GM12878 (cell line): Measurements from ENCODE around the gene FRMD3. TPM values are rescaled to one million over a fixed set of nuclear protein-coding genes. Genes with fewer than 3 reads are reported as not detected.

Source experiments
- ATAC-seq: fragments of 200-7000 bp; cut with Tn5 transposase; 3 replicates; pipeline ENCODE4 v1.9.1; 2020; ENCODE audit warnings: mild to moderate bottlenecking, moderate library complexity
- BruUV-seq: library from RNA; stranded (reverse); fragments of 400-500 nt; replicated peaks from 2 replicates; lab custom pipeline; 2021; lab: Mats Ljungman, UMichigan
- CTCF ChIA-PET: fragments of 300-600 bp; sonication (Branson Sonifier 250); formaldehyde crosslinking; extraction: SDS; loops from one replicate; lab custom pipeline; 2021; ENCODE audit warnings: inconsistent platforms; lab: Yijun Ruan, JAX
- POLR2A ChIA-PET: fragments of 350-600 bp; formaldehyde crosslinking; extraction: SDS; loops from one replicate; lab custom pipeline; 2021; ENCODE audit warnings: inconsistent platforms; lab: Charles Lee
- RAD21 ChIA-PET: fragments of 300-600 bp; sonication (Branson Sonifier 250); formaldehyde crosslinking; loops from one replicate; lab custom pipeline; 2023; ENCODE audit warnings: antibody characterized with exemption; ENCODE audit not compliant: unreplicated experiment; lab: Charles Lee
- SMC1A ChIA-PET: fragments of 300-600 bp; sonication (Branson Sonifier 250); formaldehyde crosslinking; loops from one replicate; lab custom pipeline; 2023; ENCODE audit not compliant: unreplicated experiment, uncharacterized antibody; lab: Charles Lee
- DNase-seq: peaks from one replicate; pipeline ENCODE4 v3.0.0-alpha.2; 2011; ENCODE audit warnings: low read depth, low spot score
- FAIRE-seq: peaks from 3 replicates; lab custom pipeline; 2011; peaks lifted over from hg19 to GRCh38; lab: Jason Lieb, UNC
- H2AFZ ChIP-seq: 2 replicates; pipeline ENCODE4 v1.6.0; 2011; ENCODE audit warnings: low read depth, low read length, control low read depth; ENCODE audit not compliant: control insufficient read depth
- H3K27ac ChIP-seq: 2 replicates; pipeline ENCODE4 v1.5.1; 2011; ENCODE audit warnings: control low read depth; ENCODE audit not compliant: control insufficient read depth, insufficient read depth
- H3K27me3 ChIP-seq, 2 experiments: replicated peaks in 1 of 2; 2 replicates each; pipeline versions ENCODE4 v1.6.0 to v1.6.1; 2011; ENCODE audit warnings: low read length in 1 of 2; ENCODE audit not compliant: control insufficient read depth in 2 of 2, insufficient read depth in 2 of 2
- H3K36me3 ChIP-seq, 2 experiments: 2 replicates each; pipeline ENCODE4 v1.5.1; 2011; ENCODE audit warnings: low read length in 1 of 2; ENCODE audit not compliant: control insufficient read depth in 2 of 2, insufficient read depth in 2 of 2
- H3K4me1 ChIP-seq: 2 replicates; pipeline ENCODE4 v1.6.1; 2011; ENCODE audit warnings: mild to moderate bottlenecking, low read length, moderate library complexity, mixed read lengths; ENCODE audit not compliant: control insufficient read depth, insufficient read depth
- H3K4me2 ChIP-seq: 2 replicates; pipeline ENCODE4 v1.6.0; 2011; ENCODE audit warnings: control low read depth; ENCODE audit not compliant: control insufficient read depth, insufficient read depth
- H3K4me3 ChIP-seq: fragments of 200-600 bp; sonication (generic); 2 replicates; pipeline ENCODE4 v1.5.1; 2016
- H3K79me2 ChIP-seq: 2 replicates; pipeline ENCODE4 v1.6.0; 2011; ENCODE audit warnings: low read length; ENCODE audit not compliant: control insufficient read depth, insufficient read depth
- H3K9ac ChIP-seq: 2 replicates; pipeline ENCODE4 v1.8.0; 2011; ENCODE audit warnings: low read length, control low read depth, mixed read lengths; ENCODE audit not compliant: control insufficient read depth, insufficient read depth
- H3K9me3 ChIP-seq: replicated peaks from 3 replicates; pipeline ENCODE4 v1.5.1; 2011; ENCODE audit warnings: mild to moderate bottlenecking, low read length; ENCODE audit not compliant: control insufficient read depth, insufficient read depth
- H4K20me1 ChIP-seq: 2 replicates; pipeline ENCODE4 v1.6.0; 2011; ENCODE audit not compliant: control insufficient read depth, insufficient read depth
- CHD1 ChIP-seq: IDR thresholded peaks from 2 replicates; pipeline ENCODE4 v1.6.1; 2012; ENCODE audit warnings: low read depth, low read length, improper control_type of control experiment
- EED ChIP-seq: sonication (generic); IDR thresholded peaks from 2 replicates; pipeline ENCODE4 v1.6.1; 2016; ENCODE audit warnings: antibody characterized with exemption, low read depth
- ESRRA ChIP-seq: IDR thresholded peaks from 2 replicates; pipeline ENCODE4 v1.6.1; 2012; ENCODE audit warnings: mild to moderate bottlenecking, low read length, improper control_type of control experiment
- EZH2 ChIP-seq: IDR thresholded peaks from 2 replicates; pipeline ENCODE4 v1.6.1; 2012; ENCODE audit warnings: low read depth, mild to moderate bottlenecking, control low read depth, inconsistent platforms, low read length, borderline replicate concordance; ENCODE audit not compliant: control insufficient read depth
- MYC ChIP-seq: IDR thresholded peaks from 2 replicates; pipeline ENCODE4 v1.6.1; 2011; ENCODE audit warnings: mild to moderate bottlenecking, low read length, moderate library complexity, inconsistent platforms; ENCODE audit not compliant: insufficient read depth, insufficient replicate concordance, insufficient read length, severe bottlenecking
- NR2F1 ChIP-seq: fragments of 450-650 bp; conservative IDR thresholded peaks from 2 replicates; pipeline ENCODE4 v1.6.1; 2017; ENCODE audit warnings: mild to moderate bottlenecking
- NRF1 ChIP-seq: conservative IDR thresholded peaks from 2 replicates; pipeline ENCODE4 v1.6.1; 2011; ENCODE audit warnings: mild to moderate bottlenecking, low read depth, low read length, improper control_type of control experiment
- PML ChIP-seq: IDR thresholded peaks from 2 replicates; pipeline ENCODE4 v1.6.1; 2012; ENCODE audit warnings: low read length, inconsistent platforms
- SMAD5 ChIP-seq: IDR thresholded peaks from 2 replicates; pipeline ENCODE4 v1.6.1; 2016; ENCODE audit warnings: antibody characterized with exemption, low read depth
- STAT1 ChIP-seq: fragments of 450-650 bp; conservative IDR thresholded peaks from 2 replicates; pipeline ENCODE4 v1.6.1; 2014; ENCODE audit warnings: antibody characterized with exemption, mild to moderate bottlenecking
- TCF7 ChIP-seq: IDR thresholded peaks from 2 replicates; pipeline ENCODE4 v1.6.1; 2014; ENCODE audit warnings: antibody characterized with exemption, borderline replicate concordance
- ZBED1 ChIP-seq: IDR thresholded peaks from 2 replicates; pipeline ENCODE4 v1.6.1; 2016; ENCODE audit warnings: borderline replicate concordance
- ZZZ3 ChIP-seq: IDR thresholded peaks from 2 replicates; pipeline ENCODE4 v1.6.1; 2011; ENCODE audit warnings: low read depth; ENCODE audit not compliant: control insufficient read depth, insufficient read length
- WGBS: methylation state at CpG from one replicate; pipeline ENCODE4 v1.1.6; 2016; ENCODE audit warnings: low lambda C conversion rate; ENCODE audit not compliant: insufficient replicate concordance, insufficient coverage; ENCODE audit errors: missing lambda C conversion rate; 5-methylcytosine and 5-hydroxymethylcytosine counted together
- in situ Hi-C: fragments of 300-500 bp; cut with MboI; formaldehyde crosslinking; loops from 9 replicates; pipeline ENCODE4 v1.14.3; 2018; ENCODE audit warnings: mixed read lengths
- intact Hi-C: fragments of 100-400 bp; cut with micrococcal nuclease; formaldehyde crosslinking; loops from one replicate; pipeline ENCODE4 v1.14.2; 2022; ENCODE audit not compliant: unreplicated experiment
- polyA plus RNA-seq, 11 experiments: library from polyadenylated mRNA; depleted of rRNA in 4 of 11; unstranded in 6 of 11; stranded (reverse) in 5 of 11; fragments of >200 nt; fragmentation: Nextera tagmentation in 4 of 11; fragmentation: Illumina TruSeq in 1 of 11; extraction: Ambion mirVana in 4 of 11; extraction: Trizol in 1 of 11; gene quantifications; 1 replicate in 1 of 11; 2 replicates in 10 of 11; pipeline versions ENCODE4 v1.2.1 to v1.2.3, GENCODE V29; 2011 to 2016; ENCODE audit warnings: inconsistent platforms in 2 of 11, missing spikeins in 2 of 11, low read depth in 1 of 11
- total RNA-seq, 4 experiments: library from RNA; depleted of rRNA in 3 of 4; stranded (reverse); fragments of >200 nt in 3 of 4; fragmentation: Illumina TruSeq in 1 of 4; extraction: Trizol in 1 of 4; gene quantifications; 2 replicates each; pipeline versions ENCODE4 v1.2.1 to v1.2.3, GENCODE V29; 2013 to 2021
- TF ChIP-seq, protein P1 (sequence below): fragments of 450-650 bp; conservative IDR thresholded peaks from 2 replicates; pipeline ENCODE4 v1.6.1; 2017; ENCODE audit warnings: mild to moderate bottlenecking, moderate library complexity

The FRMD3 gene
- total and polyA plus RNA-seq, 10 of the 15 experiments (the other 5 are each of a cell fraction or from before 2014, with no cell fraction given) = 0.04 to 0.68 (median 0.21) TPM; not detected in 1

DNA sequence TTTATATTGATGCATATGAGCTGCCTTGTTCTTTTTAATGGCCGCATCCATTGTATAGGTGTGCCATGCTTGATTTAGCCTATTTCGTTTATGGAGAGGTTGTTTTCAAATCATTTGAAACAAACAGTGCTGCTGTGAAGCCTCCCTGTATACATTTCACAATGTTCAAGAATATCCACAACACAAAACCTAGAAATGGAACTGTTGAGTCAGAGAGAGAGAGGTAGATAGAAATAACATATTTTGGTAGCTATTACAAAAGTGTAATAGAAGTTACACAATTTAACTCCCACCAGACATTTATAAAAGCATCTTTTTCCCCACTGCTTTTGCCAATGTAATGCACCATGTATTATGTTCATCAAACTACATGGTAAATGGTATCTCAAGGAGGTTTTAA is 82.0 kb downstream of the FRMD3 start:
- RAD21 ChIA-PET = no interaction called here
- no peaks in the 10 kb centered on the region for H3K27me3 ChIP-seq
- BruUV-seq = no TSS peak
- POLR2A ChIA-PET = no interaction called here
- no peak for FAIRE-seq
- H3K4me3 ChIP-seq = no peak overlapping the region
- no peaks in the 10 kb centered on the region; the same call in 2 of the 3 replicates for H3K9me3 ChIP-seq
- no peak for DNase-seq
- no peaks in the 10 kb centered on the region for H3K79me2 ChIP-seq
- H3K4me2 ChIP-seq = no peak overlapping the region
- no peak for TF ChIP-seq STAT1
- TF ChIP-seq ZBED1 = no peak
- TF ChIP-seq ESRRA = no peak
- TF ChIP-seq CHD1 = no peak
- no peak for TF ChIP-seq NRF1
- TF ChIP-seq SMAD5 = no peak
- no peak for TF ChIP-seq TCF7
- no peak for TF ChIP-seq NR2F1
- no peak for TF ChIP-seq MYC
- TF ChIP-seq, protein P1, sequence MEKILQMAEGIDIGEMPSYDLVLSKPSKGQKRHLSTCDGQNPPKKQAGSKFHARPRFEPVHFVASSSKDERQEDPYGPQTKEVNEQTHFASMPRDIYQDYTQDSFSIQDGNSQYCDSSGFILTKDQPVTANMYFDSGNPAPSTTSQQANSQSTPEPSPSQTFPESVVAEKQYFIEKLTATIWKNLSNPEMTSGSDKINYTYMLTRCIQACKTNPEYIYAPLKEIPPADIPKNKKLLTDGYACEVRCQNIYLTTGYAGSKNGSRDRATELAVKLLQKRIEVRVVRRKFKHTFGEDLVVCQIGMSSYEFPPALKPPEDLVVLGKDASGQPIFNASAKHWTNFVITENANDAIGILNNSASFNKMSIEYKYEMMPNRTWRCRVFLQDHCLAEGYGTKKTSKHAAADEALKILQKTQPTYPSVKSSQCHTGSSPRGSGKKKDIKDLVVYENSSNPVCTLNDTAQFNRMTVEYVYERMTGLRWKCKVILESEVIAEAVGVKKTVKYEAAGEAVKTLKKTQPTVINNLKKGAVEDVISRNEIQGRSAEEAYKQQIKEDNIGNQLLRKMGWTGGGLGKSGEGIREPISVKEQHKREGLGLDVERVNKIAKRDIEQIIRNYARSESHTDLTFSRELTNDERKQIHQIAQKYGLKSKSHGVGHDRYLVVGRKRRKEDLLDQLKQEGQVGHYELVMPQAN = no peak
- TF ChIP-seq EZH2 = no peak
- no peak for TF ChIP-seq ZZZ3
- TF ChIP-seq EED = no peak
- no peak for TF ChIP-seq PML
- no peak for ATAC-seq
- CTCF ChIA-PET = no interaction called here
- no peak overlapping the region for H3K9ac ChIP-seq
- no peaks in the 10 kb centered on the region for H4K20me1 ChIP-seq
- no peaks in the 10 kb centered on the region for H3K36me3 ChIP-seq
- no peak overlapping the region for H3K27ac ChIP-seq
- no peaks in the 10 kb centered on the region for H3K4me1 ChIP-seq
- intact Hi-C loops = no loop called here
- in situ Hi-C loops = no loop called here
- no peak overlapping the region for H2AFZ ChIP-seq
- SMC1A ChIA-PET = no interaction called here
- 44% methylated on average over 2 of the region's 2 CpGs for WGBS
